Measurements from ENCODE around the gene DPP6.
A peak's percentile ranks its signal among the peaks of the same experiment; 100 is the strongest.
"Not testable (repeated sequence)": the region's sequence is repeated elsewhere in the genome, so short reads cannot be mapped to it uniquely, and the experiment has no call there.

Gene DPP6

GRCh38 chr7:154051643-154052529 lies at the start of gene DPP6:
TSS of gene DPP6 (plus strand) at chr7:154052398.
- not testable (repeated sequence) for H3K9ac ChIP-seq (ENCODE audit: low read depth, low read length); H3K36me3 ChIP-seq (ENCODE audit: insufficient read depth, low read depth, low read length); H3K27ac ChIP-seq (ENCODE audit: low read length); H3K4me1 ChIP-seq (ENCODE audit: insufficient read depth, low read length); H3K9me3 ChIP-seq (ENCODE audit: insufficient read depth, low read depth, low read length)
- Histone ChIP-seq H3K27me3 (ENCODE audit: insufficient read depth, low read length) (peaks cover 24% of the 10 kb centered on the region), H3K4me3 (ENCODE audit: low read length) (peak within 1 kb of the TSS; percentile 52; the same call in 1 of the 2 replicates)

GRCh38 chr7:154009423-154009911 lies 42.7 kb upstream of the DPP6 start:
- not testable (repeated sequence) for H3K27ac ChIP-seq (ENCODE audit: low read length); H3K4me3 ChIP-seq (ENCODE audit: low read length); H3K36me3 ChIP-seq (ENCODE audit: insufficient read depth, low read depth, low read length); H3K27me3 ChIP-seq (ENCODE audit: insufficient read depth, low read length); H3K9ac ChIP-seq (ENCODE audit: low read depth, low read length); H3K9me3 ChIP-seq (ENCODE audit: insufficient read depth, low read depth, low read length); H3K4me1 ChIP-seq (ENCODE audit: insufficient read depth, low read length)

- H3K4me1 ChIP-seq (ENCODE audit: insufficient read depth, low read length); H3K4me3 ChIP-seq (ENCODE audit: low read length); H3K9ac ChIP-seq (ENCODE audit: low read depth, low read length); H3K36me3 ChIP-seq (ENCODE audit: insufficient read depth, low read depth, low read length); H3K9me3 ChIP-seq (ENCODE audit: insufficient read depth, low read depth, low read length); H3K27ac ChIP-seq (ENCODE audit: low read length); H3K27me3 ChIP-seq (ENCODE audit: insufficient read depth, low read length): not testable (repeated sequence)
Measured at GRCh38 chr7:154010726-154011568, 41.3 kb upstream of the DPP6 start.

GRCh38 chr7:154012800-154013199 lies 39.4 kb upstream of the DPP6 start:
- H3K9ac ChIP-seq (ENCODE audit: low read depth, low read length); H3K27me3 ChIP-seq (ENCODE audit: insufficient read depth, low read length); H3K9me3 ChIP-seq (ENCODE audit: insufficient read depth, low read depth, low read length); H3K27ac ChIP-seq (ENCODE audit: low read length); H3K36me3 ChIP-seq (ENCODE audit: insufficient read depth, low read depth, low read length); H3K4me3 ChIP-seq (ENCODE audit: low read length); H3K4me1 ChIP-seq (ENCODE audit: insufficient read depth, low read length): not testable (repeated sequence)

DNA sequence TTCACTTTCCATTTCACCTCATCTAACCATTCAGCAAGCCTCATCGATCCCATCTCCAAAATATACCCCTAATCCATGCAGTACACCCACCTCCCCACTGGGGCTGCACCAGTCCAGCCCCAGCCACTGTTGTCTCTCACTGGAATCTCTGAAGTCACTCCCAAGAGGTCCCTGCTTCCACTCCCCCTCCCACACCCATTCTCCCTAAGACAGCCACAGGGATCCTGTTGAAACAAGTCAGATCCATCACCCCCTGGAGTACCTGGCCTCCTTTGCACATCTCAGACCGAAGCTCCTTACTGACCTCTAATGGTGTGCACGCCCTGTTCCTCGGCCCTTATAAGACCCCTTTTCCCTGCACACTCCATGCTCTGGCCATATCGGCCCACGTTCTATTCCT lies 36.6 kb upstream of the DPP6 start:
- H3K36me3 ChIP-seq (ENCODE audit: insufficient read depth, low read depth, low read length); H3K4me1 ChIP-seq (ENCODE audit: insufficient read depth, low read length); H3K9me3 ChIP-seq (ENCODE audit: insufficient read depth, low read depth, low read length); H3K27ac ChIP-seq (ENCODE audit: low read length); H3K9ac ChIP-seq (ENCODE audit: low read depth, low read length); H3K4me3 ChIP-seq (ENCODE audit: low read length); H3K27me3 ChIP-seq (ENCODE audit: insufficient read depth, low read length): not testable (repeated sequence)

GRCh38 chr7:154018354-154018753 lies 33.8 kb upstream of the DPP6 start:
- not testable (repeated sequence) for H3K4me1 ChIP-seq (ENCODE audit: insufficient read depth, low read length); H3K4me3 ChIP-seq (ENCODE audit: low read length); H3K9me3 ChIP-seq (ENCODE audit: insufficient read depth, low read depth, low read length); H3K27ac ChIP-seq (ENCODE audit: low read length); H3K36me3 ChIP-seq (ENCODE audit: insufficient read depth, low read depth, low read length); H3K27me3 ChIP-seq (ENCODE audit: insufficient read depth, low read length); H3K9ac ChIP-seq (ENCODE audit: low read depth, low read length)

- not testable (repeated sequence) for H3K36me3 ChIP-seq (ENCODE audit: insufficient read depth, low read depth, low read length); H3K27ac ChIP-seq (ENCODE audit: low read length); H3K27me3 ChIP-seq (ENCODE audit: insufficient read depth, low read length)
Measured at GRCh38 chr7:154027805-154028204, 24.4 kb upstream of the DPP6 start.

DNA sequence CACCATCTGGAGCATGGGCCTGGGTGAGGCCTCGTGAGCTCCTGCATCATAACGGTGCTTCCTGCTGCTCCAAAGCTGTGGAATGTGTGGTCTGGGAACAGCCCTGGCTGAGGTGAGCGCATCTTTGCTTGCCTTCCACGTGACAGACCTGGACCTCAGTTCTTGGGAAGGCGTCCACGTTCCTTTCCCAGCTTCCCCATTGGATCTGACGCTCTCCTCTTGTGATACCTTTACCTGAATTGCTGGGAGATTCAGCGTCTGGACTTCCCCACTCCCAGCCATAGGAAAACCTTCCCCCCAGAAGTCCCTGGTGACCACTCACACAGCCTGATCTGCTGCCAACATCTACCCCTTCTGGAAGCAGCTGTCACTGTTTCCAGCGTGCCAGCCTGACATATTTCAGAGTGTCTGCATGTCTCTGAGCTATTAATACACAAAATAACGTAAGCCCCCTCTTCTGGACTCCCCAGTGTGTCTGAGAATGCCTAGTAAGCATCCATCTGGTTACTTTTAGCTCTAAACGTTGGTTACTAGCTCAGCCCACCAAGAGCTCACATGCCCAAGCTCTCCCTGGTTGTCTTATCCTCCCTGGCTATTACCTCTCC lies 21.6 kb upstream of the DPP6 start:
- H3K4me1 ChIP-seq (ENCODE audit: insufficient read depth, low read length); H3K9ac ChIP-seq (ENCODE audit: low read depth, low read length); H3K9me3 ChIP-seq (ENCODE audit: insufficient read depth, low read depth, low read length); H3K36me3 ChIP-seq (ENCODE audit: insufficient read depth, low read depth, low read length); H3K4me3 ChIP-seq (ENCODE audit: low read length); H3K27me3 ChIP-seq (ENCODE audit: insufficient read depth, low read length); H3K27ac ChIP-seq (ENCODE audit: low read length): not testable (repeated sequence)

More at GRCh38 chr7:154027805-154028204, 24.4 kb upstream of the DPP6 start:
- not testable (repeated sequence) for H3K9me3 ChIP-seq (ENCODE audit: insufficient read depth, low read depth, low read length); H3K4me1 ChIP-seq (ENCODE audit: insufficient read depth, low read length); H3K9ac ChIP-seq (ENCODE audit: low read depth, low read length); H3K4me3 ChIP-seq (ENCODE audit: low read length)

- H3K4me1 ChIP-seq (ENCODE audit: insufficient read depth, low read length); H3K36me3 ChIP-seq (ENCODE audit: insufficient read depth, low read depth, low read length); H3K4me3 ChIP-seq (ENCODE audit: low read length); H3K27ac ChIP-seq (ENCODE audit: low read length); H3K9ac ChIP-seq (ENCODE audit: low read depth, low read length); H3K27me3 ChIP-seq (ENCODE audit: insufficient read depth, low read length); H3K9me3 ChIP-seq (ENCODE audit: insufficient read depth, low read depth, low read length): not testable (repeated sequence)
Measured at GRCh38 chr7:154039466-154040165, 12.6 kb upstream of the DPP6 start.

DNA sequence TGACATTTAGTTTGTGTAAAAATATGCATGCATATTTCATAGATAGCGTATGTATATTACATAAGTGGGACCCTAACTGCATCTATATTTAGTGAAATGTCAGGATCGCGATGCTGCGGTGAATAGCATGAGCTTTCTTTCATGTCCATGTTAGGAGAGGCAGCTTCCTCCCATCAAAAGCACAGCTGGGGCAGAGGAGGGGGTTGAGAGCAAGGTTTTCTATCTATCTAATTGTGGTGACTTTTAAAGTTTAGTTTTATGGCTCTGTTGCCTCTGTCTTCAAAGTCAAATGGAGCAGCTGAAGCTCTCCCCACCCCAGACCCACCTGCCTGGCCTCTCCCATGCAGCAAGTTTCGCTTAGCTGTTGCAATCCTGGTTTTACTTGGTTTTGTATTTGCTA lies 1.8 kb upstream of the DPP6 start:
- H3K4me1 ChIP-seq (ENCODE audit: insufficient read depth, low read length); H3K9ac ChIP-seq (ENCODE audit: low read depth, low read length); H3K36me3 ChIP-seq (ENCODE audit: insufficient read depth, low read depth, low read length): not testable (repeated sequence)

DNA sequence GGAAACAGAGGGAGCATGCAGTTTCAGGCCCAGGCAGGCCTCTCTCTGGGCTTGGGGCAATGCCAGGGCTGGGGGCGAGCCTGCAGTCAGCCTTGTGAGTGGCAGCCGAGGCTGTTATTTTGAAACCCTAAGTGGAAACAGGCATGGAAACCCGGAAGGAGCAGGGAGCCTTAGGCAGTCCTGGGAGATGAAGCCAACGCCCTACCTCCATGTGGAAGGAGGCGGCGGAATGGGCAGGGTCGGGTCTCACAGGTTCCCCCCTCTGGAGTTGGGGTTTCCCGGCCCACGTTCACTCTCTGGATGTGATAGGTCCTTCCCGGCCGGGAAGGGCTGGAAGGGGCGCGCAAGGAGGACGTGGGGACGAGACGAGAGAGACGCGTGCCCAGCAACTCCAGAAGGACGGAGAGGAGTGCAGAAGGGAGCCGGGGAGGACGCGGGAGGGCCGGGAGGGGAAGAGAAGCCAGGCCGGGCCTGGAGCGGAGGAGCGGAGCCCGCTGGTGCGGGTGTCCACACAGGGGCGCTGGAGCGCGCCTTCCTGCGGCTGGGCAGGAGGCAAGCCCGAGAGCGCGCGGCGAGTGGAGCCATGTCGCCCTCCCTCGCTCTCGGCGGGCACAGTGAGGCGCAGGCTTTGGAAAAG lies 1.1 kb upstream of the DPP6 start:
- not testable (repeated sequence) for H3K9ac ChIP-seq (ENCODE audit: low read depth, low read length); H3K27ac ChIP-seq (ENCODE audit: low read length); H3K9me3 ChIP-seq (ENCODE audit: insufficient read depth, low read depth, low read length); H3K4me1 ChIP-seq (ENCODE audit: insufficient read depth, low read length); H3K36me3 ChIP-seq (ENCODE audit: insufficient read depth, low read depth, low read length)
- Histone ChIP-seq H3K27me3 (ENCODE audit: insufficient read depth, low read length) (peaks cover 24% of the 10 kb centered on the region), H3K4me3 (ENCODE audit: low read length) (peak overlapping the region; percentile 40; the same call in 1 of the 2 replicates)

More for the DNA sequence above, 1.8 kb upstream of the DPP6 start:
- H3K9me3 ChIP-seq (ENCODE audit: insufficient read depth, low read depth, low read length); H3K4me3 ChIP-seq (ENCODE audit: low read length); H3K27ac ChIP-seq (ENCODE audit: low read length): not testable (repeated sequence)
- peaks cover 20% of the 10 kb centered on the region for H3K27me3 ChIP-seq (ENCODE audit: insufficient read depth, low read length)
